ENCODE results near the gene WNT3A. TPM values are rescaled to one million over a fixed set of nuclear protein-coding genes. Genes with fewer than 3 reads are reported as not detected.

Gene WNT3A
- total RNA-seq, 2 experiments from 2014 or later: 0.08 to 0.14 TPM

DNA sequence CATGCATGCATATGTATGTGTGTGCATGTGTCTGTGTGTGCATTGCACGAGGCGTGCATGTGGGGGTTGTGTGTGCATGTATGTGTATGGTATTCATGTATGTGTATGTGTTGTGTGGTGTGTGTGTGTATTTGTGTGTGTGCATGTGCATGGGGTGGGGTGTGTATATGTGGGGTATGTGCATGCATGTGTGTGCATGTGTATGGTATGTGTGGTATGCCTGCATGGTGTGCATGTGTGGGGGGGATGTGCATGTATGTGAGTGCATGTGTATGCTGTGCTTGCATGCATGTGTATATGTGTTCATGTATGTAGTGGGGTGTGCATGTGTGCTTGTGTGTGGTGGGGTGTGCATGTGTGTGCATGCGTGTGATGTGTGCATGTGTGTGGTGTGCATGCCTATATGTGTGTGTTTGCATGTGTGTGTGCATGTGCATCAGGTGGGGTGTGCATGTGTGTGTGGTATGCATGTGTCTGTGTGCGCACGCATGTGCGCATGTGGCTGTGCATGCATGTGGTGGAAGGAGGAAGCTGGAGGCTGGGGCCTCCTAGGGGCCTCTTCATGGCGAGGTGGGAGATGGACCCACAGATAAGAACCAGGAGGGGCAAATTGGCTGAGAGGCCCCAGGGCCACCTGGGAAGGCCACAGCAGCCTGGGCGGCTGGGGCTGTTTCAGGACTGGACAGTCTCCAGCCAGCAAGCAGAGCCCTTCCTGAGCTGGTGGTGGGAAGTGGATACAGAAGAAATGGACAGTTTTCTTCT is 39.8 kb downstream of the WNT3A start:
- no peak overlapping the region for H3K27ac ChIP-seq (ENCODE audit: low read depth in 1 of 2, low read length in 2 of 2)
- H3K9me3 ChIP-seq (ENCODE audit: control insufficient read depth in 1 of 2, insufficient read depth in 1 of 2, low read length in 2 of 2): peaks cover 0 to 9% of the 10 kb centered on the region in 2 experiments
- no peak for ATAC-seq (ENCODE audit: poor library complexity)
- H3K4me1 Mint-ChIP-seq (ENCODE audit: low read depth): no peaks in the 10 kb centered on the region
- no peaks in the 10 kb centered on the region for H3K36me3 Mint-ChIP-seq (ENCODE audit: low read depth)
- H3K36me3 ChIP-seq (ENCODE audit: insufficient read depth, low read length): no peaks in the 10 kb centered on the region
- H3K27ac Mint-ChIP-seq: no peak overlapping the region
- peaks cover 7% of the 10 kb centered on the region for H3K27me3 Mint-ChIP-seq
- no peak overlapping the region for H3K4me3 Mint-ChIP-seq
- H3K4me3 ChIP-seq (ENCODE audit: low read length): no peak overlapping the region
- no peak for DNase-seq
- peaks cover 0 to 2% of the 10 kb centered on the region in 2 experiments for H3K27me3 ChIP-seq (ENCODE audit: control insufficient read depth in 1 of 2, insufficient read depth in 2 of 2, low read length in 2 of 2)
- POLR2A ChIA-PET: no interaction called here
- no peaks in the 10 kb centered on the region for H3K9me3 Mint-ChIP-seq
- CTCF ChIA-PET: no interaction called here
- TF ChIP-seq, protein P1, sequence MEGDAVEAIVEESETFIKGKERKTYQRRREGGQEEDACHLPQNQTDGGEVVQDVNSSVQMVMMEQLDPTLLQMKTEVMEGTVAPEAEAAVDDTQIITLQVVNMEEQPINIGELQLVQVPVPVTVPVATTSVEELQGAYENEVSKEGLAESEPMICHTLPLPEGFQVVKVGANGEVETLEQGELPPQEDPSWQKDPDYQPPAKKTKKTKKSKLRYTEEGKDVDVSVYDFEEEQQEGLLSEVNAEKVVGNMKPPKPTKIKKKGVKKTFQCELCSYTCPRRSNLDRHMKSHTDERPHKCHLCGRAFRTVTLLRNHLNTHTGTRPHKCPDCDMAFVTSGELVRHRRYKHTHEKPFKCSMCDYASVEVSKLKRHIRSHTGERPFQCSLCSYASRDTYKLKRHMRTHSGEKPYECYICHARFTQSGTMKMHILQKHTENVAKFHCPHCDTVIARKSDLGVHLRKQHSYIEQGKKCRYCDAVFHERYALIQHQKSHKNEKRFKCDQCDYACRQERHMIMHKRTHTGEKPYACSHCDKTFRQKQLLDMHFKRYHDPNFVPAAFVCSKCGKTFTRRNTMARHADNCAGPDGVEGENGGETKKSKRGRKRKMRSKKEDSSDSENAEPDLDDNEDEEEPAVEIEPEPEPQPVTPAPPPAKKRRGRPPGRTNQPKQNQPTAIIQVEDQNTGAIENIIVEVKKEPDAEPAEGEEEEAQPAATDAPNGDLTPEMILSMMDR (IDR thresholded peaks at IDR 0.05): no peak
- no peaks in the 10 kb centered on the region for H3K4me1 ChIP-seq (ENCODE audit: insufficient read depth, low read length)
- intact Hi-C loops (cut with DNase I, micrococcal nuclease): no loop called here

DNA sequence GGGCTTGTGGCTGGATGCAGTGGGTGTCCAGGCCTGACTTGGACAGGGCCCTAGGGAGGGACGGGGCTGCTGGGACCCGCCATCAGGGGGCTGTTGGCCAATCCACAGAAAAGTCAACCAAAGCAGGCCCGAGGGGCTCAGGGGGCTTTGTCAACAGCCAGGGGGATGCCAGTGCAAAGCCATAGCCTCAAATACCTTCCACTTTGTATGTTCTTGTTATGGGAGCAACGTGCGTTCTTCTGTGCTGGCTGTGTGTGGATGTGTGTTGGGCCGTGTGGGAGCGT is 40.3 kb downstream of the WNT3A start:
- Mint-ChIP-seq H3K4me3 (no peak overlapping the region), H3K9me3 (no peaks in the 10 kb centered on the region), H3K4me1 (ENCODE audit: low read depth) (no peaks in the 10 kb centered on the region), H3K27ac (no peak overlapping the region), H3K27me3 (peaks cover 12% of the 10 kb centered on the region), H3K36me3 (ENCODE audit: low read depth) (no peaks in the 10 kb centered on the region)
- Histone ChIP-seq H3K27me3 (ENCODE audit: control insufficient read depth in 1 of 2, insufficient read depth in 2 of 2, low read length in 2 of 2) (peaks cover 0 to 2% of the 10 kb centered on the region in 2 experiments), H3K4me1 (ENCODE audit: insufficient read depth, low read length) (no peaks in the 10 kb centered on the region), H3K36me3 (ENCODE audit: insufficient read depth, low read length) (no peaks in the 10 kb centered on the region), H3K27ac (ENCODE audit: low read depth in 1 of 2, low read length in 2 of 2) (no peak overlapping the region), H3K9me3 (ENCODE audit: control insufficient read depth in 1 of 2, insufficient read depth in 1 of 2, low read length in 2 of 2) (peaks cover 0 to 9% of the 10 kb centered on the region in 2 experiments), H3K4me3 (ENCODE audit: low read length) (no peak overlapping the region)
- TF ChIP-seq, protein P1 (IDR thresholded peaks at IDR 0.05): no peak
- no peak for ATAC-seq (ENCODE audit: poor library complexity)
- ChIA-PET POLR2A (no interaction called here), CTCF (no interaction called here)
- intact Hi-C loops (cut with DNase I, micrococcal nuclease): no loop called here
- DNase-seq: peak in 1 of 14 experiments; percentile 27

DNA sequence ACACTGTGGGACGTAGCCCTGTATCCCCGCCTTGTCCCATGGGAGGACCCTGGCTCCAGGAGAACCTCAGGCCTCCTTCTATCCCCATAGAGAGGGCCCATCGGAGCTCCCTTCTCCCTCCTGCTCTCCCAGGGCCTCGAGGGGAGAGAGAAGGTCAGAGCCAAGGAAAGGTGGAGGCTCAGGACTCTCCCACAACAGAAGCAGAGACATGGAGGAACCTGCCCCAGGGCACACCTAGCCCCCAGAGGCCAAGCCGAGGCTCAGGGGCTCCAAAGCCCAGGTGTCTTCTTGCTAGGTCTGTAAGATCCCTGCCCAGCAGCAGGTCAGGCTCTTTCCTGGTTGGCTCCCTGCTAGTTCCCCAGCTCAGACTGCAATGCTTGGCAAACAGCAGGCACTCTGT is 41.3 kb downstream of the WNT3A start:
- Histone ChIP-seq H3K27me3 (ENCODE audit: control insufficient read depth in 1 of 2, insufficient read depth in 2 of 2, low read length in 2 of 2) (peaks cover 1 to 4% of the 10 kb centered on the region in 2 experiments), H3K27ac (ENCODE audit: low read depth in 1 of 2, low read length in 2 of 2) (no peak overlapping the region), H3K4me1 (ENCODE audit: insufficient read depth, low read length) (no peaks in the 10 kb centered on the region), H3K4me3 (ENCODE audit: low read length) (no peak overlapping the region), H3K9me3 (ENCODE audit: control insufficient read depth in 1 of 2, insufficient read depth in 1 of 2, low read length in 2 of 2) (peaks cover 0 to 9% of the 10 kb centered on the region in 2 experiments), H3K36me3 (ENCODE audit: insufficient read depth, low read length) (no peaks in the 10 kb centered on the region)
- H3K9me3 Mint-ChIP-seq: no peaks in the 10 kb centered on the region
- H3K4me1 Mint-ChIP-seq (ENCODE audit: low read depth): no peaks in the 10 kb centered on the region
- CTCF ChIA-PET: no interaction called here
- no peaks in the 10 kb centered on the region for H3K36me3 Mint-ChIP-seq (ENCODE audit: low read depth)
- TF ChIP-seq, protein P1 (IDR thresholded peaks at IDR 0.05): no peak
- H3K4me3 Mint-ChIP-seq: no peak overlapping the region
- POLR2A ChIA-PET: no interaction called here
- DNase-seq (no peak), ATAC-seq (ENCODE audit: poor library complexity) (no peak)
- peaks cover 22% of the 10 kb centered on the region for H3K27me3 Mint-ChIP-seq
- H3K27ac Mint-ChIP-seq: no peak overlapping the region
- intact Hi-C loops (cut with DNase I, micrococcal nuclease): no loop called here

Measured in CD4-positive, alpha-beta T cell (primary cell).